Glutamatergic neuron (in vitro differentiated cells): ENCODE results near the gene PAIP2B. TPM values are rescaled to one million over a fixed set of nuclear protein-coding genes. Genes with fewer than 3 reads are reported as not detected.

Experiments used
- DNase-seq: peaks from one replicate; pipeline ENCODE4 v3.0.0; 2022
- H3K27ac Mint-ChIP-seq: one replicate; pipeline ENCODE4 v1.8.0; 2020; ENCODE audit warnings: mild to moderate bottlenecking, mixed read lengths, inconsistent platforms; ENCODE audit not compliant: unreplicated experiment
- H3K27me3 Mint-ChIP-seq: one replicate; pipeline ENCODE4 v1.8.0; 2020; ENCODE audit warnings: mild to moderate bottlenecking, moderate library complexity, mixed read lengths, inconsistent platforms; ENCODE audit not compliant: unreplicated experiment
- H3K36me3 Mint-ChIP-seq: one replicate; pipeline ENCODE4 v1.8.0; 2020; ENCODE audit warnings: mild to moderate bottlenecking, mixed read lengths, inconsistent platforms; ENCODE audit not compliant: unreplicated experiment
- H3K4me1 Mint-ChIP-seq: one replicate; pipeline ENCODE4 v1.8.0; 2020; ENCODE audit warnings: mild to moderate bottlenecking, low read depth, mixed read lengths, inconsistent platforms; ENCODE audit not compliant: unreplicated experiment
- H3K4me3 Mint-ChIP-seq: one replicate; pipeline ENCODE4 v1.8.0; 2020; ENCODE audit warnings: mild to moderate bottlenecking, mixed read lengths, inconsistent platforms; ENCODE audit not compliant: unreplicated experiment
- H3K9me3 Mint-ChIP-seq: one replicate; pipeline ENCODE4 v1.8.0; 2020; ENCODE audit warnings: mild to moderate bottlenecking, moderate library complexity, mixed read lengths, inconsistent platforms; ENCODE audit not compliant: unreplicated experiment
- total RNA-seq: library from RNA; stranded (reverse); fragmentation: NEBNext Ultra II Directional; extraction: Animal tissue kit (Norgen Biotek cat#: 25700); gene quantifications from one replicate; pipeline ENCODE4 v1.2.1, GENCODE V29; 2021; ENCODE audit not compliant: unreplicated experiment
- TF ChIP-seq, protein P1 (sequence below): fragments of 200-600 bp; sonication (generic); IDR thresholded peaks from one replicate; pipeline ENCODE4 v1.5.0; 2021; ENCODE audit not compliant: partially characterized antibody, unreplicated experiment

The PAIP2B gene
- total RNA-seq, 1 donor from 2014 or later: 15.6 TPM

DNA sequence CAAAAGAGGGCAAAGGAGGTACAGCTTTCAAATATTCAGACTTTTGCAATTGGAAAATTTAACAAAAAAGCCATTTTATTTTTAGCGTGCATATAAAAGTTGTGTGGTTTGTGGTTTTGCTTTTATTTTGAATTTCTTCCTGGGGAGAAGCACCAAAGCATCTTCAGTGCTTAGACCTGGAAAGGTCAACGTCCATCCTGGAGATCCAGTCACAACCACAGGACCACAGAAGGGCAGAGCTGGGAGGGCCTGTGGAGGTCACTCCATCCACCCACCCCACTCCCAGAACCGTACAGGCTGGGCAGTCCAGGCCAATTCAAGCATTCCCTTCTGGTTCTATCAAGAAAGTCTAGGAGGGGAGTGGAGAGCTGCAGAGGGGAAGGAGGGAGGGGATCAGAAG lies 52.7 kb downstream of the PAIP2B start:
- TF ChIP-seq, protein P1, sequence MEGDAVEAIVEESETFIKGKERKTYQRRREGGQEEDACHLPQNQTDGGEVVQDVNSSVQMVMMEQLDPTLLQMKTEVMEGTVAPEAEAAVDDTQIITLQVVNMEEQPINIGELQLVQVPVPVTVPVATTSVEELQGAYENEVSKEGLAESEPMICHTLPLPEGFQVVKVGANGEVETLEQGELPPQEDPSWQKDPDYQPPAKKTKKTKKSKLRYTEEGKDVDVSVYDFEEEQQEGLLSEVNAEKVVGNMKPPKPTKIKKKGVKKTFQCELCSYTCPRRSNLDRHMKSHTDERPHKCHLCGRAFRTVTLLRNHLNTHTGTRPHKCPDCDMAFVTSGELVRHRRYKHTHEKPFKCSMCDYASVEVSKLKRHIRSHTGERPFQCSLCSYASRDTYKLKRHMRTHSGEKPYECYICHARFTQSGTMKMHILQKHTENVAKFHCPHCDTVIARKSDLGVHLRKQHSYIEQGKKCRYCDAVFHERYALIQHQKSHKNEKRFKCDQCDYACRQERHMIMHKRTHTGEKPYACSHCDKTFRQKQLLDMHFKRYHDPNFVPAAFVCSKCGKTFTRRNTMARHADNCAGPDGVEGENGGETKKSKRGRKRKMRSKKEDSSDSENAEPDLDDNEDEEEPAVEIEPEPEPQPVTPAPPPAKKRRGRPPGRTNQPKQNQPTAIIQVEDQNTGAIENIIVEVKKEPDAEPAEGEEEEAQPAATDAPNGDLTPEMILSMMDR: no peak
- Mint-ChIP-seq H3K36me3 (no peaks in the 10 kb centered on the region), H3K4me3 (no peak overlapping the region), H3K9me3 (peaks cover 2% of the 10 kb centered on the region), H3K4me1 (peaks cover 43% of the 10 kb centered on the region), H3K27ac (peak overlapping the region; percentile 91), H3K27me3 (peaks cover 5% of the 10 kb centered on the region)
- no peak for DNase-seq

DNA sequence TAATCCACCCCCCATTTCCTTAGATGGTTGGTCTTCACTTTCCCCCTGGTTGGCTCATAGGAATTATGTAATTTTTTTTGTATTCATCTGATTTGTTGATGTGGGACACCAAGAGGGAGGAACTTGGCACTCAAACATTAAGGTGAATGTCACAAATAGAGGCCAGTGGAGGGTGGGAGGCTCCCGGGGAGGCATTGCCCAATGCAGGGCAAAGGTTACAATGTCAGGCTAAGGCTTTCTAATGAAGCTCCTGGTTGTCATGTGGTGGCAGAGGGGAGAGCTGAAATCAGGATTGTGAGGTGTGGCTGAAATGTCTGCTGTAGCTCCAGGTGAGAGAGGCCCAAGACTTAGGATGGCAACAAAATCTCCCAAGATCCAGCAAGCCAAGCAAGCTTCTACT lies 53.8 kb downstream of the PAIP2B start:
- peaks cover 36% of the 10 kb centered on the region for H3K4me1 Mint-ChIP-seq
- H3K36me3 Mint-ChIP-seq: no peaks in the 10 kb centered on the region
- peaks cover 2% of the 10 kb centered on the region for H3K9me3 Mint-ChIP-seq
- H3K4me3 Mint-ChIP-seq: peak overlapping the region; percentile 25
- H3K27me3 Mint-ChIP-seq: peaks cover 5% of the 10 kb centered on the region
- DNase-seq: no peak
- H3K27ac Mint-ChIP-seq: no peak overlapping the region
- TF ChIP-seq, protein P1: no peak

DNA sequence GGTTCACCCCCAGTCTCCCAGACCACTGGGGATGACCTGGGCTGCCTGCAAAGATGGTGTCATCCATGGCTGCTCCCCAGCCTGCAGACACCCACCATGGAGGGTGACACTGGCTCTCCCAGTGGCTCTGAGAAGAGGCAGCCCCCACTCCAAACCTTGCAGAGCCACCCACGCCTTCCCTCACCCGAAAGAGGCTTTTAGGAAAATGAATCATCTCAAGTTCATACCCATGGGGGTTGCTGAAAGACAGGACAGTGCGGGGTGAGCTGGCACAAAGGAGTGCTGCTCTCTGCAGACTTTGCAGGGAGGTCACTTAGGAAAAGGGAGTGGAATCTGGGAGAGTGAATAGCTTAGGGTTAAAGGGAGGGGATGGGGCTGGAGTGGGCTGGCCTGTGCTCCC lies 60.1 kb downstream of the PAIP2B start:
- Mint-ChIP-seq H3K27me3 (peaks cover 3% of the 10 kb centered on the region), H3K9me3 (peaks cover 1% of the 10 kb centered on the region), H3K4me1 (peaks cover 22% of the 10 kb centered on the region), H3K4me3 (no peak overlapping the region), H3K27ac (no peak overlapping the region), H3K36me3 (no peaks in the 10 kb centered on the region)
- DNase-seq: no peak
- TF ChIP-seq, protein P1: no peak

DNA sequence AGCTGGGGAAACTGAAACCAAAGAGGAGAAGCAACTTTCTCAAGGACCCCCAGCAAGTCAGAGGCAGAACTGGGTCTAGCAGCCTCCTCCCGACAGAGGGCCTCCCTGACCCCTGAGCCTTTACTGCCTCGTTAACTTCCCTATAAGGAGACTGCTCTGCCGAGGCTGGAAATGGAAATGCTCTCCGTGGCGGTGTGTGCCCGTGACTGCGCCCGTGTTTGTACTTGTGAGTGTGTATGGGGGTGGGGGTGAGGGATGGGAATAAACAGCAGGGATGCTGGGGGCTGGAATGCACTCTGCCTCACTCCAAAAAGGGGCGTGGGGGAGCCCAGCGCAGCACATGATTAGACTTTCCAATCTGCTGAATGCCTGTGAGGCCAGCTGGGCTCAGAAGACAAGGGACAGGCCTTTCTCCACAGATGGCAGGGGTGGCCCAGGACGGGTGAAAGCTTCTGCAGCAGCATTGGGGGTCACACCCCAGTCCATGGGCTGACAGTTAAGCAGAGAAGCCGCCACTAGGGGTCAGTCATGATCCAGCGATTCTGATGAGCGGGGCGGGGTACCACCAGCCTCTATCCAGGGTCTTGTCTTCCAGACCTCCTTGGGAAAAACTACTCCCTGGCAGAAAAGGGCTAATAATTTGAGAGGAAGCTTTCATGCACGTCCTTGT lies 69.6 kb downstream of the PAIP2B start:
- H3K27me3 Mint-ChIP-seq: peaks cover 24% of the 10 kb centered on the region
- peak; percentile 88 for DNase-seq
- peak overlapping the region; percentile 93 for H3K4me3 Mint-ChIP-seq
- peaks cover 60% of the 10 kb centered on the region for H3K4me1 Mint-ChIP-seq
- peaks cover 29% of the 10 kb centered on the region for H3K9me3 Mint-ChIP-seq
- no peaks in the 10 kb centered on the region for H3K36me3 Mint-ChIP-seq
- peak overlapping the region; percentile 95 for H3K27ac Mint-ChIP-seq
- TF ChIP-seq, protein P1: peak; percentile 89

DNA sequence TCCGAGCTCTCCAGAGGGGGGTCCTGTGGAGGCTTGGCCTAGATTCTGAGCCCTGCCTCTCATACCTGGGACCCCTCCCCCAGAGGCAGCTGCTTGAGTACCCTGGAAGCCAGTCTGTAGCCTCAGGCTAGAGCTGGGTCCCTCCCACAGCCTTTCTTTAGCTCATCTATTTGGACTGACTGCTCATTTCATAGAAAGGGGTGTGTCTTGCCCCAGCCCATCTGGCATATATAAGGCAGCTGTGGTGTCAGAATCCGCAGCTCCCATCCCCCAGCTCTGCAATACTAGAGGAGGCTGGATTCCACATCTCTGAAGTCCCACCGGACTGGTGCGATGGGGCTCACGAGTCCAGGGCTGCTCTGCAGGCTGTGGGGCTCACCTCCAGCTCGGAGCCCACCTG lies 70.3 kb downstream of the PAIP2B start:
- peak overlapping the region; percentile 93 for H3K4me3 Mint-ChIP-seq

More for the DNA sequence above, 70.3 kb downstream of the PAIP2B start:
- peaks cover 24% of the 10 kb centered on the region for H3K27me3 Mint-ChIP-seq
- peak overlapping the region; percentile 95 for H3K27ac Mint-ChIP-seq
- peaks cover 29% of the 10 kb centered on the region for H3K9me3 Mint-ChIP-seq
- peaks cover 60% of the 10 kb centered on the region for H3K4me1 Mint-ChIP-seq
- peak; percentile 84 for DNase-seq
- H3K36me3 Mint-ChIP-seq: no peaks in the 10 kb centered on the region
- TF ChIP-seq, protein P1: no peak
